EL (cell line): ENCODE data around the gene GGT7.
"Not testable (repeated sequence)": the region's sequence is repeated elsewhere in the genome, so short reads cannot be mapped to it uniquely, and the experiment has no call there.

Source experiments
- DNase-seq: peaks from one replicate; pipeline ENCODE4 v3.0.0-alpha.2; 2016

The GGT7 gene

DNA sequence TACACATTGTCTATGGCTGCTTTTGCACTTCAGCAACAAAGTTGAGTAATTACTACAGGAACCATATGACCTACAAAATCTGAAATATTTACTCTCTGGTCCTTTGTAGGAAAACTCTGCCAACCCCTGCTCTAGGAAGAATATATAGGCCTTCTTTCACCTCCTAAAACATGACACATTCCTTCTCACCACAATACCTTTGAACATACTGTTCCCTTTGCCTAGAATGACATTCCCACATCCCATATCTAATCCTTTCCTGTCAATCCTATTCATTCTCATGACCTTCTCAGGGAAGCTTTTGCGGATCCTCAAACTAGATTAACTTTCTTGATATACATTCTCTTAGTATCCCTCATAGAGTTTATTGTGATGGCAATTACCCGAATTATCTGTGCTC, 29.2 kb downstream of the GGT7 start:
- no peak for DNase-seq

DNA sequence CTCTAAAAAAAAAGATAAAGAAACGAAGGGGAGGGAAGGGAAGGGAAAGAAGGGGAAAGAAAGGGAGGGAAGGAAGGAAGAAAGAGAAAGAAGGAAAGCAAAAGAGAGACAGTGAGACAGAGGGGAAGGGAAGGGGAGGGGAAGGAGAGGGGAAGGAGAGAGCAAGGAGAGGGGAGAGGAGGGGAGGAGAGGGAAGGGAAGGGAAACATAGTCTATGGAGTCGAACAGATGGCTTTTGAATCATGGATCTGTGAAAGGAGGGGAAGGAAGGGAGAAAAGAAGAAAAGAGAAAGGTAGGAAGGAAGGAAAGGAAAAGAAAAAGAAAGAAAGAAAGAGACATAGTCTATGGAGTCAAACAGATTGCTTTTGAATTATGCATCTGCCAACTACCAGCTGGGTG, 30.5 kb downstream of the GGT7 start:
- DNase-seq = no peak

DNA sequence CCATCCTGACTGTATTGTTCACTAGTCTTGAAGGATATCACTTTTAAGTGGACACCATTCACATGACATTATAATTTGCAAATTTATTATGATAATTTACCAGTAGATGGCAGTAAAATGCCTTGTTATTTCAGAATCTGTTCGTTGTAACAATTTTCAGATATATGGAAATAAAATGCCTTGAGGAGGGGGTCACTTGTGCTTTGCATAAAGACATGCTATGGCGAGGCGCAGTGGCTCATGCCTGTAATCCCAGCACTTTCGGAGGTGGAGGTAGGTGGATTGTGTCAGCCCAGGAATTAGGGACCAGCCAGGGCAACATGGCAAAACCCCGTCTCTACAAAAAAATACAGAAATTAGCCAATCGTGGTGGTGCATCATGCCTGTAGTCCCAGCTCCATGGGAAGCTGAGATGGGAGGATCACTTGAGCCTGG, 38.2 kb downstream of the GGT7 start:
- peak; percentile 42 for DNase-seq

DNA sequence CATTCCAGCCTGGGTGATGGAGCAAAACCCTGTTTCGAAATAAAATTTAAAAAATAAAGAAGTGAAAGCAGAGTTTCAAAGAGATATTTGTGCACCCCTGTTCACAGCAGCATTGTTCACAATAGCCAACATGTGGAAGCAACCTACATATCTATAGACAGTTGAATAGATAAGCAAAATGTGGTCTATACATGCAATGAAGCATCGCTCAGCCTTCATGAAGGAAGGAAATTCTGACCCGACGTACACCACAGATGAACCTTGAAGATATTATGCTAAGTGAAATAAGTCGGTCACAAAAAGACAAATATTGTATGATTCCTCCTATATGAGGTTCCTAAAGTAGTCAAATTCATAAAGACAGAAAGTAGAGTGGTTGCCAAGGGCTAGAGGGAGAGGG, 40.7 kb downstream of the GGT7 start:
- DNase-seq = no peak

DNA sequence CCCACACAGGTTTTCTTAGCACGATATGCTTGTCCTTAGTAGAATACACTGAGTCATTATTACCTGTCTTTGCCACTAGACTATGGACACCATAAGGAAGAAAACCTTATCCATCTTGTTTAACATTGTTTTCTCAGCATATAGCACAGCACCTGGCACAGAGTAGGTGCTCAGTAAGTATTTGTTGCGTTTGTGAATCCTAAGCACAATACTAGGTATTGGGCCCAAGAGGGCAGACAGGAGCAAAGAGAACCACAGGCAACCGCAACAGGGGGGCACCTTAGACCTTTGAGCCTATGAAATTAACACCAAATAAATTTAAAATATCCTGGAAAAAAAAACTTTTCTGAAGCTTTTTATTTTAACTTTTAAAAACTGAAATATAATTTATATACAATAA, 43.5 kb downstream of the GGT7 start:
- DNase-seq = no peak

DNA sequence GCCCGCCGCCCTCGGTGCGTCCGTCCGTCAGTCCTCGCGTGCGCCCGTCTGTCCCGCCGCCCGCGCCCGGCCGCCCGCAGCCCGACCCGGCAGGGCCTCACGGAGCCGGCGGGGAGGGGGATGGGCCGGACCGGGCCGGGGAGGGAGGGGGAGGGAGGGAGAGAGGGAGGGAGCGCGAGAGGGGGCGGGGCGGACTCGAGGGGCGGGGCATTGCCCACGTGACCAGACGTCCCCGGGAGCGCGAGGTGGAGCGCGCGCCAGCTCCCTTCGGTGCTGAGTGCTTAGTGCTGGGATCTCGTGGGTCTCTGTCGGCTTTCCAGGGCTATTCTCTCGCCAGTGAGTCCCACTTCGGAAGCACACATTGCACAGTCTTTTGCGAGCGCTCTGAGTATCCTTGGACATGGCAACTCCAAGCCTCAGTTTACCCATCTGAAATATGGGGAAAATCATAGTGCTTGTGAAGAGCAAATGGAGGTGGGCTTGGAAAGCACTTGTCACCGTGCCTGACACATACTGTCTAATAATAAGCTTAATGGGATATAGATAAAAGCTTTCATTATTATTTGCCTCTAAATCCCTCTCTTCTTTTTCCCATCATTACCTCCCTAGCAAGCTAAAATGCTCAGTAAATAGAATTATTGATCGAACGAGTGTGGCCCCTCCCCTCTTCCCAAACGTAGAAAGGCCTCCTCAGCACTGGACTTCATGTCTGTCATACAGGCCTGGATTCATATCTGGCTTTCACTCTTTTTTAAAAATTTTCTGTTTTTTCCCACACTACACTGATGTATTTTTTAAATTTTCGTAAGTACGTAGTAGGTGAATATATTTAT, 46.9 kb downstream of the GGT7 start, which contains the start of gene NCOA6:
Gene NCOA6, minus strand, starts transcription at position 122 of the 833 bp plus-strand sequence. CDS start 43,296 bp downstream, outside the sequence.
- peak; percentile 83 for DNase-seq

DNA sequence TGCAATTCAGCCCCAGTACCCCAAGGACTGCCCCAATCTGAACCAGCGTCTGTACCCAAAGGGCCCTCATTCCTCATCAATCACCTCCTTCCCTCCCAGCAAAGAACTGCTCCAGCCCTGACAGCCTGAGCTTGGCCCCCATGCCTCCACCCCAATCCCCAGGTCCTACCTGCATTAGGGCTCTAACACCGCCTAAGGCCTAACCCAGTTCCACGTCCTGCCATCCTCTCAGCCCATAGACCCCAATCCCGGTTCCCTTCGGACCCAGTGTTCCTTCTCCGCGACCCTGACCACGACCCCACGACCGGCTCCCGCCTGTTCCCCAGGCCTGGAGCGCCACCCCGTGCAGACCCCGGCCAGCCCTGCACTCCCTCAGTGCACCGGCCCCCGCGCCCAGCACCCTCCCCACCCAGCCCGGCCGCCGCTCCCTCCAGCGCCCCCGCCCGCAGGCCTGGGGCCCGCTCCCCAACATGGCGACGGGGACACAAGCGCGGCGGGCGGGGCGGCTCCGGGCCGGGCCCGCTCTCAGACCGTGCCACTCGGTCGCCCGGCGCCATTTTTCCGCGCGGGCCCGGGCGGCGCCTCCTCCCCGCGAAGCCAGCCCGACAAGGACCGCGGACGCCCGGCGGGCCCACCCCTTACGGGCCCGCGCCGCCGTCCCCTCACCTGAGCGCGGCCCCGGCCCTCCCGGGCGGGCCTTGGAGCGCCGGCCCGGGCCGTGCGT, 47.7 kb downstream of the GGT7 start:
- DNase-seq = peak; percentile 55

DNA sequence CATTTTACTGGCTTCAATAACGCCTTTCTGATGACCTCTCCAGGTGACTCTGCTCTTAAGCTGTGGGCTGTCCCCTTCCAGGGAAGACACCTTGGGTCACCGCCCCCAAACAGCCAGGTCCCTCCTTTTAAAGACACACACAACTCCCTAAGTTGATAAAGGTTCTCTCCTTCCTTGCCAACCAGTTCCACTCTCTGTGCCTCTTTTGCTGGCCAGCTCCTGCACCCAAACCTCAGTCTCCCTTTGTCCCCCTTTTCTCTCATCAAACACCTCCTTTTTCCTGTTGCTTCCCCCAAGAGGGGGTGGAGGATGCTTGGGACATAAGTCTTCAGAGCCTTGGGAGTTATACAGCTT, 48.2 kb downstream of the GGT7 start:
- DNase-seq = peak; percentile 62

DNA sequence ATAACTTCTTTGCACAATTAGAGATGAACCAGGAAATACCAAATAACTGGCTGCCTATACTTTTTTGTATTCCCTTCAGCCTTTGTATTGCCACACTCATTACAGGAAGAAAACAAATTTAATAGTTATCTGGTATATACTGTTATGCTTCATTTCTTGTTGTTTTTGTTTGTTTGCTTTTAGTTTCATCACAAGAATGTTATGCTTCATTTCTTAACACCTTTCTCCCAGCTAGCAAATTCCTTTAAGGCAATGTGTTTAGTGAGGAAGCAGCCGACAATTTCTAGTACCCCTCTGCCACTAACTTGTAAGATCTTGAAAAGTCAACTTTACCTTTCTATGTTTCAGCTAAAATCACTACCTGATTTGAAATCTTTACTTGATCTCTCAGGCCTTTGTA, 48.6 kb downstream of the GGT7 start:
- DNase-seq = no peak

DNA sequence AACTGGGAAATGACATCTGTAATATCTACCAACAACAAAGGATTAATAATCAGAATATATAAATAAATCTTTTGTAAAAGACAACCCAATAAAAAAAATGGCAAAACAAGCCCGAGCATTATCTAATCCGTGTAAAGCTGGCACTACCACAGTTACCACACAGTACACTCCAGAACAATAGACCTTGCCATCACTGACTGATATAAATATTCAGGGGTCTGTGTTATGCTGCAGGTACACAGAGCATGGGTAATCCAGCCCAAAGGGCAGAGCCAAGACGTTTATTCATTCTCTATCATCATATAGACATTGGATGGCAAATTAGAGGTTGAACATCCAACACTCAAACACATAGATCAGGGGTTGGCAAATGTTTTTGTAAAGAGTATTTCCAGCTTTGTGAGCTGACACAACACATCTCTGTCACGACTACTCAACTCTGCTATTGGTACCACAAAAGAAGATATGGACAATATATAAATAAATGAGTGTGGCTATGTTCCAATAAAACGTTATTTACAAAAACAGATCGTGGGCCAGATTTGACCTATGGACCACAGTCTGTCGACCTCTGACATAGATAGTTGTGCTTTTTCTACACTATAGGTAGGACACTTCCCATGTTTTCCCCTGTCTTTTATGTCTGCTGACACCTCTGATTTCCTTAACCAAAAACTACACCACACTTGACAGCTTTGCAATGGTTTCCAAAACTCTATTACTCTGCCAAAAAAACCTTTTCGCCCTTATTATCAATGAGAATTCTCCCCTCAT, 51.7 kb downstream of the GGT7 start:
- no peak for DNase-seq

DNA sequence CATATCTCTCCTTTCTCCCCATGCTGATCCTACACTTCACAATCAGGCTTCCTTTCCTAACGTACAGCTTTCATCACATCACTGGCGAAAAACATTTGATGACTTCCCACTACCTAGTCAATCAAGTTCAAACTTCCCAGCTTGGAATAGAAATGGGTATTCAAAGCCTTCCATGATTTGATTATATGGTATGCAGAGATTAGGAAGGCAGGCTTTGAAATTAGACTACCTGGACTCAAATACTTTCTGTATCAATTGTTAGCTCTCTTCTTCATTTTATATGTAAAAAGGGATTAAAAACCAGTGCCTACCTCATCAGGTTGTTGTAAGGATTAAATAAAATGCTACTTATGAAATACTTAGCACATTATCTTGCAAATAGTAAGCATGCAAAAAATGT, 54.9 kb downstream of the GGT7 start:
- DNase-seq = no peak

DNA sequence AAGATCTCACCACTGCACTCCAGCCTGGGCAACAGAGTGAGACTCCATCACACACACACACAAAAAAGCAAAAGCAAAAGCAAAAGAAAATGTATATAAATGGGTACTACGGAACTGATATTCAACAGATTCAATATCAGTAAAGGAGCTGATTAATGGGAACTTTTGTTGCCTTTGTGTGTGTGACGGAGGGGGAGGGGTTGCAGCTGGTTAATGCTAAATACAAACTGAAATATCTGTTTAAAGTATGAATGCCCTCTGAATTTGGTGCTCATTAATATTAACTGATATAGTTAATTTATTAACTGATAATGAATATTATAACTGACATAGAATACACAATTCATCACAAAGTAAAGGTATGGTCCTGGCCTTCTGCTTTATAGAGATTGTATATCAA, 55.6 kb downstream of the GGT7 start:
- no peak for DNase-seq

DNA sequence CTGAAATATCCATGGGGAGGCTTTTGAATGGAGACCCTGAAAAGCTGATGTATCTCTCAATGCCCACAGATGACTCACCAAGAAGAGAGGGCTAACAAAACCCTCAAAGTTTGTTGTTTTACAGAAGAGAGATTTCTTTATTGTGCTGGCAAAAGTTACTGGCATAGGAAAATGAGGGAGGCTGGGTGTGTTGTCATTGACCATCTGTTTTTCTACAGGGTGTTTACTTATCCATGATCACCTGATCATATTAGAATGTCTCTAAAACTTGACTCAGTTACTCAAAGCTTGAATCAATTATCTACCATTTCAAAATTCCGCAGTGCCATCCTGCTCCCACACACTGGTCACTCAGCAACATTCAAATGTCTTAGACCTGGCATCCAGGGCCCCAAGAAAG, 57.0 kb downstream of the GGT7 start:
- DNase-seq = no peak

DNA sequence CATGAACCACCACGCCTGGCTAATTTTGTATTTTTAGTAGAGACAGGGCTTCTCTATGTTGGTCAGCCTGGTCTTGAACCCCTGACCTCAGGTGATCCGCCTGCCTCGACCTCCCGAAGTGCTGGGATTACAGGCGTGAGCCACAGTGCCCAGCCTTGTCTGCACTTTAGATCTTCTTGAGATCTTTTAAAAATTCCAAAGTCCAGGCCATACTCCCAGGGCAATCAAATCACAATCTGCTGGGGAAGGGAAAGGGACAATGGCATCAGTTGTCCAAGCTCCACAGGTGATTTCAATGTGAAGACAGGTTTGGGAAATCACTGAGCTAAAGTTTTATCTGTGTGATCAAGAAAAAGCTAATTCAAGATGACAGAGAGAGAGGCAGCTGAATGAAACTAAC, 64.1 kb downstream of the GGT7 start:
- DNase-seq = no peak

DNA sequence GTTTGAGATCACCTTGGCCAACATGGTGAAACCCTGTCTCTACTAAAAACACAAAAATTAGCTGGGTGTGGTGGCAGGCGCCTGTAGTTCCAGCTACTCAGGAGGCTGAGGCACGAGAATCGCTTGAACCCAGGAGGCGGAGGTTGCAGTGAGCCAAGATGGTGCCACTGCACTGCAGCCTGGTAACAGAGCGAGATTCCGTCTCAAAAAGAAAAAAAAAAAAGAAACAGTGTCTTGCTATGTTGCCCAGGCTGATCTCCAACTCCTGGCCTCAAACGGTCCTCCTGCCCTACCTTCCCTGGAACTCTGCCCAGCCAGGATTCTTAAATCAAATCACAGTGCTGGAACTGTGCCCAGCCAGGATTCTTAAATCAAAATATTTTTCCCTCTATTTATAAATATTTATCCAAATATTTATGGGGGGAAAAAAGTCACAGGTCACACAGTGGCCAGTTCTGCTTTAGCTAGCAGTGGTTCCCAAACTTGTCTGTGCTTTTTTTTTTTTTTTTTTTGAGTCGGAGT, 64.7 kb downstream of the GGT7 start:
- not testable (repeated sequence) for DNase-seq

DNA sequence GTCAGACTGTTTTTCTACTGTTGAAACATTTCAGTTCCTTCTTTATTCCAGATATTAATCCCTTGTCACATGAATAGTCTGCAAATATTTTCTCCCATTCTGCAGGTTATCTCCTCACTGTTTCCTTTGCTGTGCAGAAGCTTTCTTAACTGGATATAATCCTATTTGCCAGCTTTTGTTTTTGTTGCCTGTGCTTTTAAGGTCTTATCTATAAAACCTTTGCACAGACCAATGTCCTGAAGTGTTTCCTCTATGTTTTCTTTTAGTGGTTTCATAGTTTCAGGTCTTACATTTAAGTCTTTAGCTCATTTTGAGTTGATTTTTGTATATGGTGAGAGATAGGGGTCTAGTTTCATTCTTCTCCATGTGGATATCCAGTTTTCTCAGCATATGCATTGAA, 66.4 kb downstream of the GGT7 start:
- DNase-seq = no peak

DNA sequence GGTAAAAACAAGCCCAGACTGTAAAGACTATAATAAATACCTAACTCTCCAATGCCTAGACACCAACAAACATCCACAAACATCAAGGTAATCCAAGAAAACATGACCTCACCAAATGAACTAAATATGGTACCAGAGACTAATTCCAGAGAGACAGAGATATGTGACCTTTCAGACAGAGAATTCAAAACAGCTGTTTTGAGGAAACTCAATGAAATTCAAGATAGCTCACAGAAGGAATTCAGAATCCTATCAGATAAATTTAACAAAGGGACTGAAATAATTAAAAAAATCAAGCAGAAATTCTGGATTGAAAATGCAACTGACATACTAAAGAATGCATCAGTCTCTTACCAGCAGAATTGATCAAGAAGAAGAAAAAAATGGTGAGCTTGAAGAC, 73.8 kb downstream of the GGT7 start:
- DNase-seq = no peak

DNA sequence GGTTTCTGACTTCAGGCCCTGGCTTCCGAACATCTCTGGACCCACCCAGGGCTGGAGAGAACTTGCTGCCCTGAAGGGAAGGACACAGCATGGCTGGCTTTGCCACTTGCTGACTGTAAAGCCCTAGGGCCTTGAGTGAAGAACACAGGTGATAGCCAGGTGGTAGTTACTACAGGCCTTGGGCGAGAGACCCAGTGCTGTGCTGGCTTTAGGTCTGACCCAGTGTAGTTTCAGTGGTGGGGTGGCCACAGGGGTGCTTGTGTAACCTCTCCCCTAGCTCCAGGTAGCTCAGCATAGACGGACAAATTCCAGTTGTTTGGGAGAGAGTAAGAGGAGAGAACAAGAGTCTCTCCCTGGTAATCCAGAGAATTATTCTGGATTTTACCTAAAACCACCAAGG, 74.3 kb downstream of the GGT7 start:
- DNase-seq = no peak

DNA sequence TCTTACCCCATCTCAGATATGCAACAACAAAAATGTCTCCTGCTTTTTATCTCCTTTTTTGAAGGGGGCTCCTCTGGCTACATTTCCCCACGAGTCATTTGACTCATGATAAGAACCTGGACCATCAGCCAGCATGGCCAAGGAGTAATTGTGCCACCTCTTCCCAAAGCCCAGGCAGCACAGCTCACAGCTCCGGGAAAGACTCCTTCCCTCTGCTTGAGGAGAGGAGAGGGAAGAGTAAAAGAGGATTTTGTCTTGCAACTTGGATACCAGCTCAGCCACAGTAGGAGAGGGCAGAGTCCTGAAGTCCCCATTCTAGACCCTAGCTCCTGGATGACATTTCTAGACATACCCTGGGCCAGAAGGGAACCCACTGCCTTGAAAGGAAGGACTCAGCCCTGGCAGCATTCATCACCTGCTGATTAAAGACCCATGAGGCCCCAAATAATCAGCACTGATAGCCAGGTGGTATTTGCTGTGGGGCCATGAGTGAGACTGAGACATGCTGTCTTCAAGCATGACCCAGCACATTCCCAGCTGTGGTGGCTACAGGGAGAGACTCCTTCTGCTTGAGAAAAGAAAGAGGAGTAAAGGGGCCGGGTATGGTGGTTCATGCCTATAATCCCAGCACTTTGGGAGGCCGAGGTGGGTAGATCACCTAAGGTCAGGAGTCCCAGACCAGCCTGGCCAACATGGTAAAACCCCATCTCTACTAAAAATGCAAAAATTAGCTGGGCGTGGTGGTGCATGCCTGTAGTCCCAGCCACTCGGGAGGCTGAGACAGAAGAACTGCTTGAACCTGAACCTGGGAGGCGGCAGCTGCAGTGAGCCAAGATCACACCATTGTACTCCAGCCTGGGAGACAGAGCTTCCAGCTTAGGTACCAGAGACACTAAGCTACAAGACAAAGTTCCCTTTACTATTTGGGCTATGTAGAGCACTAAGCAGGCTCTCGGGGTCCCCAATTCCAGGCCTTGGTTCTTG, 75.4 kb downstream of the GGT7 start:
- DNase-seq = no peak
